ENCODE data around the gene GTPBP3. TPM values are rescaled to one million over a fixed set of nuclear protein-coding genes. Genes with fewer than 3 reads are reported as not detected.

The GTPBP3 gene
- total and polyA plus RNA-seq, 5 experiments from 2014 or later, result 6.6 to 55.6 (median 13.6) TPM

- Mint-ChIP-seq H3K9me3 (no peaks in the 10 kb centered on the region), H3K4me3 (peak overlapping the region in 2 of 10 donors; percentile 47 to 58), H3K4me1 (peaks cover 1 to 15% (median 12%) of the 10 kb centered on the region in 4 donors), H3K27me3 (no peaks in the 10 kb centered on the region), H3K27ac (peak overlapping the region in 1 of 10 donors; percentile 63), H3K36me3 (peaks cover 0 to 28% (median 3%) of the 10 kb centered on the region in 3 donors)
- peak; percentile 28 to 32 for ATAC-seq
- peak in 2 of 10 donors; percentile 24 to 67 for DNase-seq
- POLR2A ChIA-PET, result interaction anchor here (1.8 kb wide), 1 partner anchor 15 kb away, joined by 8 read pairs; the partner anchor contains the start of gene DDA1
Observed at GRCh38 chr19:17323964-17324332, 13.4 kb upstream of the GTPBP3 start.

GRCh38 chr19:17324357-17325114 lies 12.8 kb upstream of the GTPBP3 start:
- H3K9me3 Mint-ChIP-seq, result no peaks in the 10 kb centered on the region
- H3K4me3 Mint-ChIP-seq, result no peak overlapping the region
- POLR2A ChIA-PET, result interaction anchor here (0.6 to 1.8 kb wide), 5 partner anchors 9 to 1076 kb away, joined by 3 to 8 read pairs (median 3); partner anchors contain the start of genes ANO8, DDA1 and MRPL34
- no peak for ATAC-seq
- no peaks in the 10 kb centered on the region for H3K27me3 Mint-ChIP-seq
- no peak for DNase-seq
- no peak overlapping the region for H3K27ac Mint-ChIP-seq
- peaks cover 1 to 19% (median 12%) of the 10 kb centered on the region in 4 donors for H3K4me1 Mint-ChIP-seq
- H3K36me3 Mint-ChIP-seq, result peaks cover 0 to 23% (median 3%) of the 10 kb centered on the region in 3 donors

- H3K36me3 Mint-ChIP-seq, result peaks cover 0 to 17% (median 1%) of the 10 kb centered on the region in 3 donors
- POLR2A ChIA-PET, result interaction anchor here (0.6 to 1.8 kb wide), 5 partner anchors 8 to 1077 kb away, joined by 3 to 8 read pairs (median 3); partner anchors contain the start of genes ANO8, DDA1 and MRPL34
- no peak for DNase-seq
- peaks cover 1 to 25% (median 14%) of the 10 kb centered on the region in 4 donors for H3K4me1 Mint-ChIP-seq
- ATAC-seq, result no peak
- no peak overlapping the region for H3K4me3 Mint-ChIP-seq
- H3K27me3 Mint-ChIP-seq, result no peaks in the 10 kb centered on the region
- no peaks in the 10 kb centered on the region for H3K9me3 Mint-ChIP-seq
- H3K27ac Mint-ChIP-seq, result peak overlapping the region in 1 of 10 donors; percentile 15
Observed at GRCh38 chr19:17325133-17325532, 12.2 kb upstream of the GTPBP3 start.

- H3K36me3 Mint-ChIP-seq, result peaks cover 0 to 8% (median 0%) of the 10 kb centered on the region in 3 donors
- H3K27me3 Mint-ChIP-seq, result no peaks in the 10 kb centered on the region
- H3K9me3 Mint-ChIP-seq, result no peaks in the 10 kb centered on the region
- POLR2A ChIA-PET, result interaction anchor here (0.6 to 3.2 kb wide), 3 partner anchors 16 to 494 kb away, joined by 4 to 19 read pairs (median 4); partner anchors contain the start of genes DDA1 and MRPL34
- DNase-seq (no peak), ATAC-seq (no peak)
- peak overlapping the region in 2 of 10 donors; percentile 18 to 29 for H3K27ac Mint-ChIP-seq
- H3K4me1 Mint-ChIP-seq, result peaks cover 7 to 30% (median 19%) of the 10 kb centered on the region in 4 donors
- H3K4me3 Mint-ChIP-seq, result no peak overlapping the region
Observed at GRCh38 chr19:17325881-17326594, 11.3 kb upstream of the GTPBP3 start.

GRCh38 chr19:17326595-17326966 lies 10.8 kb upstream of the GTPBP3 start:
- no peak for ATAC-seq
- DNase-seq, result no peak
- peak overlapping the region in 6 of 10 donors; percentile 33 to 57 (median 45) for H3K4me3 Mint-ChIP-seq
- H3K27ac Mint-ChIP-seq, result peak overlapping the region in 4 of 10 donors; percentile 18 to 73 (median 29)
- no peaks in the 10 kb centered on the region for H3K9me3 Mint-ChIP-seq
- H3K27me3 Mint-ChIP-seq, result no peaks in the 10 kb centered on the region
- POLR2A ChIA-PET, result interaction anchor here (0.6 to 3.2 kb wide), 5 partner anchors 13 to 493 kb away, joined by 3 to 19 read pairs (median 4); partner anchors contain the start of genes DDA1 and MRPL34
- peaks cover 0 to 7% (median 0%) of the 10 kb centered on the region in 3 donors for H3K36me3 Mint-ChIP-seq
- peaks cover 7 to 30% (median 19%) of the 10 kb centered on the region in 4 donors for H3K4me1 Mint-ChIP-seq

GRCh38 chr19:17327068-17327653 lies 10.2 kb upstream of the GTPBP3 start:
- Mint-ChIP-seq H3K36me3 (peaks cover 0 to 6% (median 0%) of the 10 kb centered on the region in 3 donors), H3K9me3 (no peaks in the 10 kb centered on the region), H3K27me3 (no peaks in the 10 kb centered on the region), H3K4me3 (peak overlapping the region in 8 of 10 donors; percentile 12 to 87 (median 45)), H3K4me1 (peaks cover 7 to 28% (median 19%) of the 10 kb centered on the region in 4 donors), H3K27ac (peak overlapping the region in 3 of 10 donors; percentile 29 to 73 (median 58))
- ATAC-seq (no peak), DNase-seq (no peak)
- POLR2A ChIA-PET, result interaction anchor here (0.6 to 3.2 kb wide), 7 partner anchors 13 to 493 kb away, joined by 3 to 19 read pairs (median 4); partner anchors contain the start of genes DDA1, MRPL34 and PGLS

GRCh38 chr19:17327654-17328516 lies 9.5 kb upstream of the GTPBP3 start:
- DNase-seq (peak in 7 of 10 donors; percentile 40 to 80 (median 51)), ATAC-seq (peak; percentile 64 to 67)
- Mint-ChIP-seq H3K36me3 (no peaks in the 10 kb centered on the region), H3K4me1 (peaks cover 6 to 27% (median 16%) of the 10 kb centered on the region in 4 donors), H3K9me3 (no peaks in the 10 kb centered on the region), H3K4me3 (peak overlapping the region; percentile 67 to 87 (median 81)), H3K27ac (peak overlapping the region in 7 of 10 donors; percentile 41 to 93 (median 81)), H3K27me3 (no peaks in the 10 kb centered on the region)
- POLR2A ChIA-PET, result interaction anchor here (0.6 to 3.2 kb wide), 10 partner anchors 14 to 184 kb away, joined by 3 to 19 read pairs (median 5); partner anchors contain the start of genes ABHD8, DDA1, MRPL34 and PGLS

- Mint-ChIP-seq H3K4me3 (peak overlapping the region in 9 of 10 donors; percentile 30 to 87 (median 75)), H3K9me3 (no peaks in the 10 kb centered on the region), H3K27ac (peak overlapping the region in 4 of 10 donors; percentile 27 to 67 (median 51)), H3K27me3 (no peaks in the 10 kb centered on the region), H3K4me1 (peaks cover 6 to 33% (median 16%) of the 10 kb centered on the region in 4 donors), H3K36me3 (no peaks in the 10 kb centered on the region)
- POLR2A ChIA-PET, result interaction anchor here (0.6 to 3.2 kb wide), 10 partner anchors 19 to 254 kb away, joined by 3 to 19 read pairs (median 4); partner anchors contain the start of genes ABHD8, DDA1, HAUS8 and PGLS
- DNase-seq (peak in 7 of 10 donors; percentile 35 to 72 (median 49)), ATAC-seq (peak; percentile 53 to 59)
Observed at GRCh38 chr19:17328517-17329365, 8.6 kb upstream of the GTPBP3 start.

- H3K27me3 Mint-ChIP-seq, result no peaks in the 10 kb centered on the region
- peak overlapping the region in 6 of 10 donors; percentile 11 to 66 (median 52) for H3K27ac Mint-ChIP-seq
- H3K4me3 Mint-ChIP-seq, result peak overlapping the region; percentile 50 to 81 (median 68)
- ATAC-seq (no peak), DNase-seq (no peak)
- no peaks in the 10 kb centered on the region for H3K36me3 Mint-ChIP-seq
- POLR2A ChIA-PET, result interaction anchor here (0.7 to 2.9 kb wide), 9 partner anchors 9 to 255 kb away, joined by 3 to 12 read pairs (median 3); partner anchors contain the start of genes ABHD8, DDA1 and HAUS8
- H3K4me1 Mint-ChIP-seq, result peaks cover 9 to 37% (median 22%) of the 10 kb centered on the region in 4 donors
- no peaks in the 10 kb centered on the region for H3K9me3 Mint-ChIP-seq
Observed at GRCh38 chr19:17329366-17330261, 7.7 kb upstream of the GTPBP3 start.

Measured in naive thymus-derived CD8-positive, alpha-beta T cell (primary cell).